GM18508 (cell line): ENCODE results near the gene GSC.
"Not testable (repeated sequence)": the region's sequence is repeated elsewhere in the genome, so short reads cannot be mapped to it uniquely, and the experiment has no call there.

Experiments
- ATAC-seq: cut with Tn5 transposase; IDR thresholded peaks from one replicate; pipeline ENCODE4 v1.9.1; 2021; ENCODE audit warnings: moderate number of reproducible peaks; ENCODE audit not compliant: insufficient read depth, unreplicated experiment

Gene GSC

DNA sequence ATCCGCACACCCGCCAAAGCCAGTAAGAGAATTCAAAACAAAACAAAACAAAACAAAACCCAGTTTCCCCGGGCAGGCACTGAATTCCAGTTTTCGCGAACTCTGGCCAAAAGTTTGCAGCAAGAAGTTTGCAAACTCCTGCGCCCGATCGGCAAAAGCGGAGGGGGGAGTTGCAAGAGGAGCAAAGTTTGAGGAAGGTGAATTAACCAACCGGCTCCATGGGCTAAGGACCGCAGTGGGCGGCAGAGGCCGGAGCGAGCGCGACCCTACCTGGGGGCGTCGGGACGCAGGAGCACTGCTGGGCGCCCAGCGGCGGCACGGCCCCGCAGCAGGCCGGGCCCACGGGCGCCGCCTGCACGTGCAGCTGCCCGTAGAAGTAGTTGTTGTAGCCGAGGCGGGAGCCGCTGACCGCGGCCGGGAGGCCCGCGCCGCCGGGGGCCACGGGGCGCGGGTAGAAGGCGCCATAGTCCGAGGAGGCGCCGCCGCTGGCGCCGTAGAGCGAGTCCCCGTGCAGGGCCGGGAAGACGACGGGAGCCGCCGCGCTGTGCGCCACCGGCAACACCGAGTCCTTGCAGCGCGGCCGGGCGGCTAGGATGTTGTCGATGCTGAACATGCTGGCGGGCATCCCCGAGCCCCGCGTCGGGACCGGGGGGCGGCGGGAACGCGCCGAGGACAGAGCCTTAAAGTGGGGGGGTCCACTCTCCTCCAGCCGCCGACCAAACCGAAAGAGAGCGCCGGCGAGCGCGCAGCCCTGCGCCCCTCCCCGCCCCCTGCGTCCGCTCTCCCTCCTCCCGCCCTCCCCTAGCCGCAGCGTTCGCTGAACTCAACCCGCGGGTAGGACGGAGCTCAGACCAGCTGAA is at the start of gene GSC:
TSS of gene GSC (minus strand) at position 723 of the 860 bp plus-strand sequence. CDS start at position 625, 98 bp downstream.
- no peak for ATAC-seq

- ATAC-seq, result no peak
Observed at GRCh38 chr14:94819531-94819930, 49.6 kb upstream of the GSC start.

- ATAC-seq, result no peak
Observed at GRCh38 chr14:94816113-94816512, 46.2 kb upstream of the GSC start.

DNA sequence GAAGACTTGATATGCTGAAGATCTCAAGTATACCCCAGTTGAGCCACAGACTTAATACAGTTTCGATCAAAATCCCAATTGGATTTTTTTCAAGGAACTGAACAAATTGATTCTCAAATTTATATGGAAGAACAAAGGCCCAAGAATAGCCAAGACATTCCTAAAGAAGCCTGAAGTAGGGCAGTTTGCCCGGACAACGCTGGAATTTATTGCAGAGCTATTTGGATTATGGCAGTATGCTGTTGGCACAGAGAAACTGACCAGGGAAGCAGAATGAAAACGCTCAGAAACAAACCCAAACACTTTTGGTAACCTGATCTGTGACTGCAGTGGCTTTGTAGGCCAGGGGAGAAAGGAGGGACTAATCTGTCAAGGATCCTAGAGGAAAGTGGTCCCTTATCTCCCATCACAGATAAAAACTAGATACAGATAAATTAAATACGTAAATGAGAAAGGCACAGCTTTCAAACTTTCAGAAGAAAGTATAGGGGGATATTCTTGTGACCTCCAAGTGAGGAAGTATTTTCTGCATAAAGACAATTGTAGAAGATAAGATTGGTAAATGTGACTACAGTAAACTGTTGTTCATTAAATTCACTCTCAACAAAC is 35.9 kb upstream of the GSC start:
- ATAC-seq, result no peak

DNA sequence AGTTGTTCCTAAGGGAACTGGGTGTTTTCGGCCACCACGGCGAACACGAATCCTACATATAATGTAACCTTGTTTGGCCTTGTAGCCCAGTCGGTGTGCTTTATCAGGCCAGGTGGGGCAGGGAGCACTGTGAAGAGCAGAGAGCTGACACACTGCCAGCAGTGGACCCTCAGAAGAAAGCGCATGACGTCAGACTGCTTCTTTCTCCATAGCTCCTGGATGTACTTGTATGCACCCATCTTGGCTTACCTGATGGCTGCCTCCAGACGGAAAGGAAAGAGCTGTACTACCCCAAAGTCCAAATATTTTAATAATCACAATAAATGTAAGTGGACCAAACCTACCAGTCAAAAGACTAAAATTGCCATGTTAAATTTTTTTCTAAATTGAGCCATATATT is 31.3 kb upstream of the GSC start:
- no peak for ATAC-seq

- not testable (repeated sequence) for ATAC-seq
Observed at GRCh38 chr14:94800764-94801163, 30.9 kb upstream of the GSC start.

DNA sequence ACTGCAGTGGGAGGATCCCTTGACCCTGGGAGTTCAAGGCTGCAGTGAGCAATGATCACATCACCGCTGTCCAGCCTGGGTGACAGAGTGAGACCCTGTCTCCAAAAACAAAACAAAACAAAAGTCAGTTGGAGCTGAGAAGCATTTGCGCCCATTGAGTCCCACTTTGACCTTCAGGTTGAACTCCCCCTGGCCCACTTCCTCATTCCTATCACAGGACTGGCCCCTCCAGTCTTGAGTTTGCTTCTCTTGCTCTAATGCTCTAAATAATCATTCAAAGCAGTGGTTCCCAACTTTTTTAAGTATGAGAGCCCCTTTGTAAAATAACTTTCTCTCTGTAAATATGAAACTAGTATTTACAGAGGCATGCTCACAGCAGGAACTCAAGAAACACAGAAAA is 28.0 kb upstream of the GSC start:
- no peak for ATAC-seq

GRCh38 chr14:94796278-94796677 is 26.4 kb upstream of the GSC start:
- ATAC-seq, result no peak

- ATAC-seq, result no peak
Observed at GRCh38 chr14:94795372-94795771, 25.5 kb upstream of the GSC start.

- no peak for ATAC-seq
Observed at GRCh38 chr14:94793901-94794300, 24.0 kb upstream of the GSC start.

GRCh38 chr14:94787655-94788054 is 17.7 kb upstream of the GSC start:
- no peak for ATAC-seq

- no peak for ATAC-seq
Observed at GRCh38 chr14:94787092-94787491, 17.2 kb upstream of the GSC start.

DNA sequence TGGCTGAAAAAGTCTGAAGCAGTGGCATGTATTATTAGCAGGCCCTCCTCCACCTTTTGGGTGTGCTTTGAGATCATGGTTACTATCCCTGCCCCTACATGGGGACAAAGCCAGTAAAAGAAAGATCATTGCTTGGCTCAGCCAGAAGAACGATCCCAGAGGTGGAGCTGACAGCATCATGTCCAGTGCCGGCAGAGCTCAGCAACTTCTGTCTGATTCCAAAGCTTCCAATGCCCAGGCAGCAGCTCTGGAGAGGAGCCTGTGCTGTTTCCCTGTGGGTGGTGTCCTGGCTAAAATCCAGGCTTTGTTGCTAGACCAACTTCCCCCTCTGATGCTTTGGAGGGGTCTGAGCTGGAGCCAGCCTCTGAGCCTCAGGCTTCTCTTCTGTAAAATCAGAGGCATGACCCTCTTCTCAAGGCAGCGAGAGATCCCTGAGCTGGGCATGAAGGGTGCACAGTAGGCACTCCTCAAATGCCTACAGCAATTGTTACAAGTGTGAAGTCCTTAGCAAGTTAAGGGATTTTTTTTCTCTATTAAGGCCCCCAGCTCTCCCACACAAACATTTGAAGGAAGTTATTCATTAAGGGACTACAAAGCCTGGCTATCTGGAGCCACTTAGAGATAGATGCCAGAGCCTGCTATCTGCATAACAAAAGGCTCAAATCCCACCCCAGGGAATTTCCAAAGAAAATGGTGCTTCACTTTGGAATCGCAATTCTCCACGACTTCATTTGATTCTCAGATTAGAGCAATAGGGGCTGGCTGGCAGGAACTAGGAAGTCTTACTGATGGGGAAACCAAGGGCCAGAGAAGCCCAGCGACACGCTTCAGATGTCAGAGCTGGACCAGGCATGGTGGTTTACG is 10.9 kb upstream of the GSC start:
- ATAC-seq, result no peak

GRCh38 chr14:94779713-94780112 is 9.8 kb upstream of the GSC start:
- no peak for ATAC-seq

- no peak for ATAC-seq
Observed at GRCh38 chr14:94775871-94776210, 5.9 kb upstream of the GSC start.

DNA sequence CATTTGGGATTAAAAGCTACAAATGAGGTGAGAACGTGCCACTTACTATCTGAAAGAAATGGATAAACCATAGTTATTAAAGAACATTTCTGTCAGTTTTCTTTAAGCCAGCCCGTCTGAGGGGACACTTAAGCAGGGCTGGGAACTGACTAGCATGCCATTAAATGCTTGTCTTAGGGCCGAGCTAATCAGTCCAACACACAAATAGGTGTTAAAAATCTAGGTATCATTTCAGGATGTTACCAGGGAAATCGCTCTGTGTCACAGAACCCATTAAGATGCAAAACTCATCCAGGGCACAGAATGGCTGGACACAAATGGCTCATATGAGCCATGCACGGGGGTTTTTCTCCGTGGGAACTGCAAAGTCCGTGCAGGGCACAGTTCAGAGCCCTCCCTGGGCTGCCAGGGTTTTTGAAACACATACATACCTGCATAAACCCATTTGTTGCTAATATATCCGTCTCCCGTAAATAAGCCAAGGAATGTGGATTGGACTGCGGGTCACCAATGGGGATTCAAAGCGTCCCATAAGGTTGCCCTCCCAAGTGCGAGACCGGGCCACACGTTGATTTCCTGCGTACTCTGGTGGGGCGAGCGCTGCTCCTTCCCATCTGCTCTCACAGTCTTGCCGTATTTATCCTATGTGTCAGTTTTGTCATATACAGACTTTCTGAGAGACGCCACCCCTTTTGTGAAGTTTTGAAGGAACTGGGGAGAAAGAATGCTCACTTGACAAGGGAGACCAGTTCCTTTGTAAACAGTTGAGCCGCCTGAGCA is 5.4 kb upstream of the GSC start:
- no peak for ATAC-seq

- ATAC-seq, result no peak
Observed at GRCh38 chr14:94774344-94775090, 4.6 kb upstream of the GSC start.

GRCh38 chr14:94773655-94774343 is 3.9 kb upstream of the GSC start:
- no peak for ATAC-seq

DNA sequence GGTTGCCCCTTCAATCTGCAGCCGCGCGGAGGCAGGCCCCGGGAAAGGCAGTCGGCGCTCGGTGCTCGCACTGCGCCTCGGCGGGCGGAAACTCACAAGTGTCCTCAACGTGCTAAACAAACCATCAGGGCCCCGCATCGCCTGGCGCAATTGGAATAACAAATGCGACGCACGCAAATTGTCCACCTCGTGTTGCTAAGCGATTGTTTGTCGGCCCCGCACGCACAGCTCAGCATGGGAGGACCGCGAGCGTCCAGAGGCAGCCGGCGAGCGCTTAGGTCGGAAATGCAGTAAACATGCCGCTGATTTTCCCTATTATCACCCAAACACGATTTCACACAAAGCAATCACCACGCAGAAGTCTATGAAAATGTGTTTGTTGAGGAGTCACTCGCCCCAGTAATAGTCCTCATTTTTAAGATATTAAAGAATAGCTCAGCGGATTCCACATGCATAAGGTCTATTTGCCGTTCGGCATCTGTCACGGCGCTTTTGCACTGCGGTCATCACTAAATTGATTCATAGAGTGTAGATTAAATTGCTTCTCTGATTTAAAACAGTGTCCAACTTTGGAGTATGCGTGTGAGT is 3.2 kb upstream of the GSC start:
- no peak for ATAC-seq
